Osteocyte (in vitro differentiated cells): ENCODE results near the gene EPHX1. TPM values are rescaled to one million over a fixed set of nuclear protein-coding genes. Genes with fewer than 3 reads are reported as not detected.

Experiments
- DNase-seq: peaks from one replicate; pipeline ENCODE4 v3.0.0; 2021; ENCODE audit warnings: mixed read lengths; ENCODE audit not compliant: unreplicated experiment; ENCODE audit errors: extremely low spot score
- H3K27ac Mint-ChIP-seq: one replicate; pipeline ENCODE4 v1.8.0; 2021; ENCODE audit warnings: mild to moderate bottlenecking, mixed read lengths; ENCODE audit not compliant: unreplicated experiment
- H3K27me3 Mint-ChIP-seq: one replicate; pipeline ENCODE4 v1.8.0; 2021; ENCODE audit warnings: mixed read lengths; ENCODE audit not compliant: unreplicated experiment
- H3K36me3 Mint-ChIP-seq: one replicate; pipeline ENCODE4 v1.8.0; 2021; ENCODE audit warnings: mixed read lengths; ENCODE audit not compliant: unreplicated experiment
- H3K4me1 Mint-ChIP-seq: one replicate; pipeline ENCODE4 v1.8.0; 2021; ENCODE audit warnings: mixed read lengths; ENCODE audit not compliant: unreplicated experiment
- H3K4me3 Mint-ChIP-seq: one replicate; pipeline ENCODE4 v1.8.0; 2021; ENCODE audit warnings: mild to moderate bottlenecking, moderate library complexity, mixed read lengths; ENCODE audit not compliant: unreplicated experiment
- H3K9me3 Mint-ChIP-seq: one replicate; pipeline ENCODE4 v1.8.0; 2021; ENCODE audit warnings: mixed read lengths; ENCODE audit not compliant: unreplicated experiment
- total RNA-seq: library from RNA; stranded (reverse); gene quantifications from 2 replicates; pipeline ENCODE4 v1.2.1, GENCODE V29; 2021
- TF ChIP-seq, protein P1 (sequence below): fragments of 200-600 bp; sonication (generic); IDR thresholded peaks from 2 replicates; pipeline ENCODE4 v1.5.0; 2021; ENCODE audit warnings: antibody characterized with exemption, mild to moderate bottlenecking, moderate library complexity

EPHX1 gene
- total RNA-seq, 1 donor from 2014 or later = 32.3 TPM

DNA sequence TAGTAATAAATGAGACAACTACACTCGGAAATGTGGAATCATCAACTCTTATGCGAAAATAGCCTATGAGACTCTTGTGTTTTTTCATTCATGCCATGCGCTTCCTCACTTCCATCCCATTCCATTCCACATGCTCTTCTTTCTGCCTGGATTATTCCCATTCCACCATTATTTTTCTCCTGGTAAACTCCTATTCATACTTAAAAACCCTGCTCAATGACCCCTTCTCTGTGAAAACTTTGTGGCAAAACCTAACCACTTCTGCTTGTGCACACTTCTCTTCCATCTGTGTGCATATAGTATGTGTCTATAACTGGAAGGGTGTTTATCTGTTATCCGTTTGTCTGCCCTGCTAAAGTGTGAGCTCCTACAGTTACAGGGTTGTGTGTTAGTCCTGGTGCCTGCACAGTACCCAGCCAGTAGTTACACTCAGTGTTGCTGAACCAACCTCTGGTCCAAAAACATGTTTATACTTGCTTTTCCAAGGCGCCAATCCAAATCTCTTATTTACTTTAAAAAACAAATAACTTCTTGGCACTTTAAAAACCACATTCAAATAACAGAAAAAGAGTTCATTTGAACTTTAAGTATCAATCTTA lies 10.7 kb downstream of the EPHX1 start:
- DNase-seq = no peak
- no peak overlapping the region for H3K4me3 Mint-ChIP-seq
- no peaks in the 10 kb centered on the region for H3K27me3 Mint-ChIP-seq
- TF ChIP-seq, protein P1, sequence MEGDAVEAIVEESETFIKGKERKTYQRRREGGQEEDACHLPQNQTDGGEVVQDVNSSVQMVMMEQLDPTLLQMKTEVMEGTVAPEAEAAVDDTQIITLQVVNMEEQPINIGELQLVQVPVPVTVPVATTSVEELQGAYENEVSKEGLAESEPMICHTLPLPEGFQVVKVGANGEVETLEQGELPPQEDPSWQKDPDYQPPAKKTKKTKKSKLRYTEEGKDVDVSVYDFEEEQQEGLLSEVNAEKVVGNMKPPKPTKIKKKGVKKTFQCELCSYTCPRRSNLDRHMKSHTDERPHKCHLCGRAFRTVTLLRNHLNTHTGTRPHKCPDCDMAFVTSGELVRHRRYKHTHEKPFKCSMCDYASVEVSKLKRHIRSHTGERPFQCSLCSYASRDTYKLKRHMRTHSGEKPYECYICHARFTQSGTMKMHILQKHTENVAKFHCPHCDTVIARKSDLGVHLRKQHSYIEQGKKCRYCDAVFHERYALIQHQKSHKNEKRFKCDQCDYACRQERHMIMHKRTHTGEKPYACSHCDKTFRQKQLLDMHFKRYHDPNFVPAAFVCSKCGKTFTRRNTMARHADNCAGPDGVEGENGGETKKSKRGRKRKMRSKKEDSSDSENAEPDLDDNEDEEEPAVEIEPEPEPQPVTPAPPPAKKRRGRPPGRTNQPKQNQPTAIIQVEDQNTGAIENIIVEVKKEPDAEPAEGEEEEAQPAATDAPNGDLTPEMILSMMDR = no peak
- H3K4me1 Mint-ChIP-seq = peaks cover 21% of the 10 kb centered on the region
- no peaks in the 10 kb centered on the region for H3K9me3 Mint-ChIP-seq
- peaks cover 7% of the 10 kb centered on the region for H3K36me3 Mint-ChIP-seq
- H3K27ac Mint-ChIP-seq = peak overlapping the region; percentile 2

DNA sequence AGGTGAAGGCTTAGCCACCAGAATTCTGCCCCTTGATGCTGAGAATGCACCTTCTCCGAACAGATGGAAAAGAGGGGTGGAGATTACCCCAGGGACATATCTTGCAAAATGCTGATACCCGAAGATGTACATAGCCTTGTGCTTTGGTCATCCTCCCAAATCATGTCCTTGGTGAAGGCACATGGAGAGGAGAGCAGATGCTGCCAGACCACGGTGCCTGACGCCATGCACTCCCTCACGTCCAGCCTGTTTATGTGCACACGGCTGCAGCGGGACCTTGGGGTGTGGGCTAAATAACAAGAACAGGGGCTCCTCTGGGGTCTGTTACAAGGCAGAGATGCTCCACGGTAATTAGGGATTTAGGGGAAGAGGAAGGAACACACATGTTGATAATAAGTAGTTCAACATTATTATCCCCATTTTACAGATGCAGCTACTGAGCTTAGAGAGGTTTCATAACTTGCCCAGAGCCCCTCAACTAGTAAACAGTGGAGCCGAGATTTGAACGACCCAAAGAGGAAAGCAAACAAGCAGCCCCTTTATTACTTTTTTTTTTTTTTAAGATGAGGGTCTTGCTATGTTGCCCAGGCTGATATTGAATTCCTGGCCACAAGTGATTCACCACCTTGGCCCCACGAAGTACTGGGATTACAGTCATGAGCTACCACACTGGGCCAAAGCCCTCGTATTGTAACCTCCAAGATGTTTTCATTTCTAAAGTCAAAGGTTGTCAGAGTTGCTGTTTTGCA lies 12.9 kb downstream of the EPHX1 start:
- H3K27ac Mint-ChIP-seq = no peak overlapping the region
- TF ChIP-seq, protein P1 = no peak
- no peaks in the 10 kb centered on the region for H3K9me3 Mint-ChIP-seq
- no peaks in the 10 kb centered on the region for H3K27me3 Mint-ChIP-seq
- H3K36me3 Mint-ChIP-seq = peaks cover 7% of the 10 kb centered on the region
- H3K4me1 Mint-ChIP-seq = peaks cover 10% of the 10 kb centered on the region
- no peak overlapping the region for H3K4me3 Mint-ChIP-seq
- DNase-seq = no peak

DNA sequence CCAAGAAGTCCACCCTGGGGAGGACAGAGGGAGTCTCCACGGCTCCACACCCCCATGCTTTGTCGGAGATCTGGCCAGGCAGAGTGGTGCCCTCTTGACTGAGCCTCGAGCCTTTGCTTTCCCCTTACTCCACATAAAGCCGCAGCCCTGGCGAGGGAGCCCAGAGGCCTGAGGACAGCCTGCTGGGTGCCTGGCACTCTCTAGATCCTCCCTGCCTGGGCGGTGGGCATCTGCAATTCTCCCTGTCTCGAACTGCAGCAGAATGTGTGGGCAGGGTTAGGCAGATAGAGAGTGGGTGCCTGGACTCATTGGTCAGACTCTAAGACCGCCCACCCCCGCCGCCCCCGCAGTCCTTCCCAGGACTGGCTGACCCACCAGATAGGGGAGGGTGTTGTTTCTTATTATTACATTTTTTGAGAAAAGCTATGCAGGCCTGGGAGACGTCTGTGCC lies 13.9 kb downstream of the EPHX1 start:
- TF ChIP-seq, protein P1 = no peak
- Mint-ChIP-seq H3K27ac (no peak overlapping the region), H3K36me3 (peaks cover 9% of the 10 kb centered on the region), H3K9me3 (no peaks in the 10 kb centered on the region), H3K27me3 (no peaks in the 10 kb centered on the region), H3K4me3 (no peak overlapping the region), H3K4me1 (peaks cover 6% of the 10 kb centered on the region)
- no peak for DNase-seq

DNA sequence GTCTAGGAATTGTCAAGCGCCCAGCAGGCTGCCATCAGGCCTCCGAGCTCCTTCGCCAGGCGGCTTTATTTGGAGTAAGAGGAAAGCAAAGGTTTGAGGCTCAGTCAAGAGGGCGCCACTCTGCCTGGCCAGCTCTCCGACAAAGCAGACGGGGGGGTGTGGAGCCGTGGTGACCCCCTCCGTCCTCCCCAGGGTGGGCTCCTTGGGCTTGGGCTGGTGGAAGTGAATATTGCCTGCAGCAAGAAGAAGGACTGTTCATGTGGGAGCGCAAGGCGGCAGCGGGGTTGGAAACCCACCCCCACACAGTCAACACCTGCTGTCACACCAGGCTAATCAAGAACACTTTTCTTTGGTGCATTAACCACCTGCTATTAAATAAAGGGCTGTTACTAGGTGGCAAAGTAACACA lies 14.6 kb downstream of the EPHX1 start:
- H3K4me3 Mint-ChIP-seq = no peak overlapping the region
- no peaks in the 10 kb centered on the region for H3K27me3 Mint-ChIP-seq
- H3K9me3 Mint-ChIP-seq = no peaks in the 10 kb centered on the region
- peaks cover 4% of the 10 kb centered on the region for H3K4me1 Mint-ChIP-seq
- DNase-seq = no peak
- no peak overlapping the region for H3K27ac Mint-ChIP-seq
- peaks cover 9% of the 10 kb centered on the region for H3K36me3 Mint-ChIP-seq
- TF ChIP-seq, protein P1 = no peak

DNA sequence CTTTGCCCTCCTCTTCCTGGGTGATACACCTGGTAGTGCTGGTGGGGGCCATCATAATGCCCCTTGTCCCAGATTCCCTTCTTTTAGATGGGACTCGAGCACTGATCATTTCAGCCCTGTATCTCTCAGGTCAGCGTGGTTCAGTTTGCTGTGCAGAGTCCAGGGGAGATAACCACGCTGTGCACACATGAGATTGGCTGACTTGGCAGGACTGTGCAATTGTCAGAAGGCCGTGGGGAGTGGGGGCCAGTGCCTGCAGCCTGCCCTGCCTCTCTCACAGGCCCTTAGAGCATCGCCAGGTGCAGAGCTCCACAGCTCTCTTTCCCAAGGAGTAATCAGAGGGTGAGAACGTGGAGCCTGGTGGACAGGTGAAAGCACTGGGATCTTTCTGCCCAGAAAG lies 15.2 kb downstream of the EPHX1 start:
- no peak for DNase-seq
- Mint-ChIP-seq H3K27me3 (no peaks in the 10 kb centered on the region), H3K4me3 (no peak overlapping the region), H3K9me3 (no peaks in the 10 kb centered on the region), H3K36me3 (peaks cover 9% of the 10 kb centered on the region), H3K27ac (no peak overlapping the region), H3K4me1 (peaks cover 3% of the 10 kb centered on the region)
- TF ChIP-seq, protein P1 = no peak
